Measurements from ENCODE around the gene TAPBP. TPM values are rescaled to one million over a fixed set of nuclear protein-coding genes. Genes with fewer than 3 reads are reported as not detected.

TAPBP gene
- total RNA-seq, 1 experiment from 2014 or later, result 28.2 TPM

DNA sequence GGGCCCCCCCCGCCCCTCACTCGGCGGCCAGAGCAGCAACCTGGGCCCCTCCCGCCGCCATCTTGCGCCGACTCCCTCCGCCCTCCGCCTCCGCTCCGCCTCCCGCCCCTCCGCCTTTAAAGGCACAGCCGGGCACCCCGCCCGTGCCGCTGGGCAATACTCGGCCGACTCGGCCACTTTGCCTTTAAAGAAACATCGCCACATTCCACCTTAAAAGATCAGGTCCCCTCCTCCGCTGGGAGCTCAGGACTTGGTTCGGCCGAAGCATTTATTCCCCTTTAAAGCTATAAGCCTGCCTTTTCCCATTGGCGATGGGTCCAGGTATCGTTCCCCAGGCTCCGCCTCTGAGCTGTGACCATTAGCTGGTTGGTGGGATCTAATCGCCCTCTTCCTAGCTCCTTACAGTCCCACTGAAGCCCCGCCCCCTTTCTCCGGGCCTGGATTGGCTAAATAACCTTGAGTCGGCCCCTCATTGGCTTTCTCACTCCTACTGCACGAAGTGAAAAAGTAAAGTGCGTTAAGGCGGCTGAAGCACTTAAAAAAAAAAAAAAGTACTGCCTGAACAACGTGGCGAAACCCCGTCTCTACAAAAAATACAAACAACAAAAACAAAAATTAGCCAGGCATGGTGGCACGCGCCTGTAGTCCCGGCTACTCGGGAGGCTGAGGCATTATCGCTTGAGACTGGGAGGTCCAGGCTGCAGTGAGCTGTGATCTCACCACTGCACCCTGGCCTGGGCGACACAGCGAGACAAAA lies 4.0 kb upstream of the TAPBP start, which contains the start of gene ZBTB22:
Gene ZBTB22 (minus strand): TSS at position 76 of the 757 bp plus-strand sequence. CDS start 828 bp downstream, outside the sequence.
- no CpG with 5 or more reads among the region's 44 CpGs for WGBS (ENCODE audit: extremely low coverage, insufficient read length, low lambda C conversion rate)
- H3K36me3 Mint-ChIP-seq (ENCODE audit: insufficient read depth in 1 of 3, low read depth in 3 of 3), result peaks cover 28 to 47% (median 42%) of the 10 kb centered on the region in 3 experiments
- H3K9me3 Mint-ChIP-seq, result peaks cover 0 to 3% of the 10 kb centered on the region in 2 experiments; a peak in 2 of 5 replicates
- no peak within 1 kb of the TSS for H2BK12ac ChIP-seq (ENCODE audit: insufficient read length, low read depth, low read length)
- no peak within 1 kb of the TSS for H2BK120ac ChIP-seq (ENCODE audit: low read depth, low read length, poor library complexity, severe bottlenecking)
- H3K4me2 ChIP-seq (ENCODE audit: insufficient read depth, insufficient read length, low read length), result peak within 1 kb of the TSS; percentile 71
- H3K27me3 Mint-ChIP-seq (ENCODE audit: low read depth), result no peaks in the 10 kb centered on the region
- no peak within 1 kb of the TSS for H4K8ac ChIP-seq (replicated peaks; ENCODE audit: insufficient read length, low read depth, low read length)
- H2BK20ac ChIP-seq (ENCODE audit: low read depth, low read length, poor library complexity, severe bottlenecking), result no peak within 1 kb of the TSS
- peaks cover 56 to 63% of the 10 kb centered on the region in 2 experiments for H3K4me1 Mint-ChIP-seq
- no peak within 1 kb of the TSS for H4K5ac ChIP-seq (ENCODE audit: insufficient read length, low read depth, low read length)
- peak within 1 kb of the TSS; percentile 94 to 98 for H3K4me3 Mint-ChIP-seq
- H3K23me2 ChIP-seq (ENCODE audit: insufficient read length, low read depth, low read length, poor library complexity, severe bottlenecking), result peaks cover 31% of the 10 kb centered on the region
- peak within 1 kb of the TSS; percentile 99 for H3K27ac Mint-ChIP-seq
- H4K20me1 ChIP-seq (ENCODE audit: control insufficient read depth, insufficient read depth, insufficient read length), result no peaks in the 10 kb centered on the region
- H2BK15ac ChIP-seq (ENCODE audit: low read depth, low read length), result no peak within 1 kb of the TSS
- peak; percentile 98 for DNase-seq
- peak within 1 kb of the TSS; percentile 51 for H2AFZ ChIP-seq (ENCODE audit: low read length)
- peak within 1 kb of the TSS; percentile 91 for H3K18ac ChIP-seq (ENCODE audit: insufficient read length, low read depth, low read length)
- no peak within 1 kb of the TSS for H3K56ac ChIP-seq (ENCODE audit: insufficient read length, low read depth, low read length)
- H3K79me2 ChIP-seq (ENCODE audit: insufficient read depth, low read length), result peaks cover 8% of the 10 kb centered on the region; the same call in 1 of the 2 replicates
- peak within 1 kb of the TSS; percentile 57 for H3K9ac ChIP-seq (ENCODE audit: extremely low read depth, insufficient read length, low read length)
- peaks cover 7% of the 10 kb centered on the region for H3K79me1 ChIP-seq (ENCODE audit: insufficient read depth, low read depth, low read length, poor library complexity, severe bottlenecking)
- H3K4ac ChIP-seq (ENCODE audit: low read depth, low read length), result no peak within 1 kb of the TSS
- no peaks in the 10 kb centered on the region for H3K27me3 ChIP-seq (ENCODE audit: insufficient read depth, low read length)
- H3K27ac ChIP-seq (ENCODE audit: insufficient read length, low read depth, low read length), result peak within 1 kb of the TSS; percentile 88
- H2AK5ac ChIP-seq (ENCODE audit: insufficient read length, low read length), result no peak within 1 kb of the TSS
- H3K23ac ChIP-seq (ENCODE audit: insufficient read length, low read depth, low read length), result no peak within 1 kb of the TSS
- TF ChIP-seq CTCF (conservative IDR thresholded peaks at IDR 0.05), result no peak
- H3K9me3 ChIP-seq (ENCODE audit: control insufficient read depth, low read depth, low read length), result no peaks in the 10 kb centered on the region
- no peak within 1 kb of the TSS for H2BK5ac ChIP-seq (ENCODE audit: insufficient read length, low read length)
- peaks cover 5% of the 10 kb centered on the region; the same call in 1 of the 2 replicates for H3K4me1 ChIP-seq (ENCODE audit: insufficient read depth, low read length)
- peak within 1 kb of the TSS; percentile 94 for H3K14ac ChIP-seq (ENCODE audit: insufficient read depth, low read length)
- no peak within 1 kb of the TSS for H3T11ph ChIP-seq (ENCODE audit: low read length)
- no peak within 1 kb of the TSS for H4K91ac ChIP-seq (ENCODE audit: insufficient read length, low read depth, low read length)

Measured in H9 (cell line).